OCI-LY7 (cell line): ENCODE measurements around the gene USP4. TPM values are rescaled to one million over a fixed set of nuclear protein-coding genes. Genes with fewer than 3 reads are reported as not detected.

ENCODE experiments used
- BruUV-seq: library from RNA; stranded (reverse); fragments of 400-500 nt; replicated peaks from 2 replicates; lab custom pipeline; 2021; lab: Mats Ljungman, UMichigan
- CTCF ChIA-PET: fragments of 300-600 bp; sonication (Branson Sonifier 250); formaldehyde crosslinking; loops from one replicate; lab custom pipeline; 2022; ENCODE audit warnings: antibody characterized with exemption; ENCODE audit not compliant: unreplicated experiment; lab: Charles Lee
- POLR2A ChIA-PET: fragments of 300-600 bp; sonication (Branson Sonifier 250); formaldehyde crosslinking; loops from one replicate; lab custom pipeline; 2022; ENCODE audit warnings: antibody characterized with exemption; lab: Charles Lee
- DNase-seq: peaks from one replicate; pipeline ENCODE4 v3.0.0-alpha.2; 2015; ENCODE audit warnings: low spot score
- H2AFZ ChIP-seq: fragments of 200-600 bp; sonication (generic), shearing (Covaris generic); 2 replicates; pipeline ENCODE4 v1.6.1; 2014; ENCODE audit warnings: mild to moderate bottlenecking, antibody characterized with exemption, low read length, moderate library complexity
- H3K27ac ChIP-seq: fragments of 200-600 bp; sonication (generic); 2 replicates; pipeline ENCODE4 v1.5.1; 2014; ENCODE audit warnings: mixed run types, low read depth, mild to moderate bottlenecking, moderate library complexity, low read length, inconsistent platforms; ENCODE audit not compliant: poor library complexity, severe bottlenecking
- H3K36me3 ChIP-seq: fragments of 200-600 bp; sonication (generic); 2 replicates; pipeline ENCODE4 v1.6.1; 2014; ENCODE audit warnings: mild to moderate bottlenecking, antibody characterized with exemption, low read length, moderate library complexity, mixed read lengths; ENCODE audit not compliant: insufficient read depth
- H3K4me1 ChIP-seq: fragments of 200-600 bp; sonication (generic); 2 replicates; pipeline ENCODE4 v1.5.1; 2014; ENCODE audit warnings: mild to moderate bottlenecking, low read length; ENCODE audit not compliant: insufficient read depth, poor library complexity, severe bottlenecking
- H3K4me2 ChIP-seq: fragments of 200-600 bp; sonication (generic); 2 replicates; pipeline ENCODE4 v1.6.1; 2014; ENCODE audit warnings: mild to moderate bottlenecking, low read length
- H3K4me3 ChIP-seq: fragments of 200-600 bp; sonication (generic); 2 replicates; pipeline ENCODE4 v1.5.1; 2014; ENCODE audit warnings: mild to moderate bottlenecking, low read depth, low read length; ENCODE audit not compliant: poor library complexity, severe bottlenecking
- H3K79me2 ChIP-seq: fragments of 200-600 bp; sonication (generic); 2 replicates; pipeline ENCODE4 v1.6.1; 2016; ENCODE audit warnings: low read depth, mild to moderate bottlenecking, low read length, moderate library complexity, mixed read lengths; ENCODE audit not compliant: insufficient read depth
- H3K9me2 ChIP-seq: fragments of 200-600 bp; sonication (generic); 2 replicates; pipeline ENCODE4 v1.6.1; 2016; ENCODE audit warnings: mild to moderate bottlenecking, low read length, mixed read lengths; ENCODE audit not compliant: insufficient read depth
- H3K9me3 ChIP-seq: fragments of 200-600 bp; sonication (generic); 2 replicates; pipeline ENCODE4 v1.6.1; 2014; ENCODE audit warnings: mild to moderate bottlenecking, mixed run types, low read length, mixed read lengths
- H4K20me1 ChIP-seq: fragments of 200-600 bp; sonication (generic); 2 replicates; pipeline ENCODE4 v1.6.1; 2014; ENCODE audit warnings: mild to moderate bottlenecking, antibody characterized with exemption, low read length, moderate library complexity, mixed read lengths; ENCODE audit not compliant: insufficient read depth
- EZH2phosphoT487 ChIP-seq: fragments of 200-600 bp; sonication (generic); IDR thresholded peaks from 2 replicates; pipeline ENCODE4 v1.6.1; 2018; ENCODE audit warnings: low read depth, borderline replicate concordance, mild to moderate bottlenecking, mixed run types, antibody characterized with exemption, low read length, moderate library complexity, mixed read lengths
- intact Hi-C: fragments of 100-400 bp; cut with micrococcal nuclease; formaldehyde crosslinking; loops from one replicate; pipeline ENCODE4 v1.10.0; 2022; ENCODE audit not compliant: unreplicated experiment
- total RNA-seq, 2 experiments: library from RNA; depleted of rRNA in 1 of 2; stranded (reverse); fragments of >200 nt in 1 of 2; shearing (Covaris generic) in 1 of 2; gene quantifications; 2 replicates each; pipeline ENCODE4 v1.2.3, GENCODE V29; 2014 to 2022
- TF ChIP-seq, protein P1 (sequence below): fragments of 200-600 bp; sonication (generic); conservative IDR thresholded peaks from 2 replicates; pipeline ENCODE4 v1.5.1; 2014; ENCODE audit warnings: mild to moderate bottlenecking, antibody characterized with exemption, low read length, moderate library complexity, mixed read lengths

The USP4 gene
- total RNA-seq, 2 experiments from 2014 or later = 28.6 to 74.6 TPM

GRCh38 chr3:49377483-49377882 lies 37.6 kb upstream of the USP4 start:
- Histone ChIP-seq H2AFZ (no peak overlapping the region), H3K9me3 (no peaks in the 10 kb centered on the region), H3K36me3 (peaks cover 63% of the 10 kb centered on the region), H3K79me2 (peaks cover 99% of the 10 kb centered on the region), H3K4me2 (peak overlapping the region; percentile 37), H4K20me1 (peaks cover 4% of the 10 kb centered on the region; the same call in 1 of the 2 replicates), H3K4me3 (peak overlapping the region; percentile 13), H3K27ac (peak overlapping the region; percentile 69), H3K9me2 (no peaks in the 10 kb centered on the region), H3K4me1 (peaks cover 31% of the 10 kb centered on the region)
- BruUV-seq = no TSS peak
- ChIA-PET POLR2A (no interaction called here), CTCF (no interaction called here)
- DNase-seq = peak; percentile 73
- TF ChIP-seq, protein P1, sequence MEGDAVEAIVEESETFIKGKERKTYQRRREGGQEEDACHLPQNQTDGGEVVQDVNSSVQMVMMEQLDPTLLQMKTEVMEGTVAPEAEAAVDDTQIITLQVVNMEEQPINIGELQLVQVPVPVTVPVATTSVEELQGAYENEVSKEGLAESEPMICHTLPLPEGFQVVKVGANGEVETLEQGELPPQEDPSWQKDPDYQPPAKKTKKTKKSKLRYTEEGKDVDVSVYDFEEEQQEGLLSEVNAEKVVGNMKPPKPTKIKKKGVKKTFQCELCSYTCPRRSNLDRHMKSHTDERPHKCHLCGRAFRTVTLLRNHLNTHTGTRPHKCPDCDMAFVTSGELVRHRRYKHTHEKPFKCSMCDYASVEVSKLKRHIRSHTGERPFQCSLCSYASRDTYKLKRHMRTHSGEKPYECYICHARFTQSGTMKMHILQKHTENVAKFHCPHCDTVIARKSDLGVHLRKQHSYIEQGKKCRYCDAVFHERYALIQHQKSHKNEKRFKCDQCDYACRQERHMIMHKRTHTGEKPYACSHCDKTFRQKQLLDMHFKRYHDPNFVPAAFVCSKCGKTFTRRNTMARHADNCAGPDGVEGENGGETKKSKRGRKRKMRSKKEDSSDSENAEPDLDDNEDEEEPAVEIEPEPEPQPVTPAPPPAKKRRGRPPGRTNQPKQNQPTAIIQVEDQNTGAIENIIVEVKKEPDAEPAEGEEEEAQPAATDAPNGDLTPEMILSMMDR = no peak
- intact Hi-C loops = loop anchor here (1.0 kb wide), 1 partner anchor 19 kb away; the partner anchor contains the start of gene GPX1

GRCh38 chr3:49371946-49372345 lies 32.1 kb upstream of the USP4 start:
- Histone ChIP-seq H2AFZ (no peak overlapping the region), H3K4me3 (no peak overlapping the region), H3K36me3 (peaks cover 91% of the 10 kb centered on the region), H4K20me1 (peaks cover 3% of the 10 kb centered on the region; the same call in 1 of the 2 replicates), H3K9me3 (no peaks in the 10 kb centered on the region), H3K79me2 (peaks cover 89% of the 10 kb centered on the region), H3K9me2 (no peaks in the 10 kb centered on the region), H3K4me2 (no peak overlapping the region), H3K4me1 (peaks cover 3% of the 10 kb centered on the region), H3K27ac (no peak overlapping the region)
- DNase-seq = no peak
- TF ChIP-seq, protein P1 = no peak
- no peak for TF ChIP-seq EZH2phosphoT487
- intact Hi-C loops = no loop called here
- ChIA-PET CTCF (no interaction called here), POLR2A (no interaction called here)
- BruUV-seq = no TSS peak

- TF ChIP-seq, protein P1 = no peak
- TF ChIP-seq EZH2phosphoT487 = no peak
- POLR2A ChIA-PET = interaction anchor here (0.7 to 1.5 kb wide), 4 partner anchors 10 to 1011 kb away, joined by 3 to 4 read pairs (median 4); no protein-coding TSS in a partner anchor
These were observed 30.9 kb upstream of the USP4 start for GRCh38 chr3:49370585-49371290.

More at GRCh38 chr3:49370585-49371290, 30.9 kb upstream of the USP4 start:
- H3K36me3 ChIP-seq = peaks cover 98% of the 10 kb centered on the region
- H4K20me1 ChIP-seq = 0 out of 2 replicates have a peak, but pooled peaks cover 3% of the 10 kb centered on the region
- BruUV-seq = no TSS peak
- peaks cover 88% of the 10 kb centered on the region for H3K79me2 ChIP-seq
- H3K9me3 ChIP-seq = no peaks in the 10 kb centered on the region
- intact Hi-C loops = no loop called here
- CTCF ChIA-PET = no interaction called here
- no peak overlapping the region for H3K4me3 ChIP-seq
- no peaks in the 10 kb centered on the region for H3K9me2 ChIP-seq
- no peak for DNase-seq
- no peaks in the 10 kb centered on the region for H3K4me1 ChIP-seq
- no peak overlapping the region for H3K27ac ChIP-seq
- no peak overlapping the region for H2AFZ ChIP-seq
- no peak overlapping the region for H3K4me2 ChIP-seq
